ENCODE data around the gene HS3ST2.

HS3ST2 gene

DNA sequence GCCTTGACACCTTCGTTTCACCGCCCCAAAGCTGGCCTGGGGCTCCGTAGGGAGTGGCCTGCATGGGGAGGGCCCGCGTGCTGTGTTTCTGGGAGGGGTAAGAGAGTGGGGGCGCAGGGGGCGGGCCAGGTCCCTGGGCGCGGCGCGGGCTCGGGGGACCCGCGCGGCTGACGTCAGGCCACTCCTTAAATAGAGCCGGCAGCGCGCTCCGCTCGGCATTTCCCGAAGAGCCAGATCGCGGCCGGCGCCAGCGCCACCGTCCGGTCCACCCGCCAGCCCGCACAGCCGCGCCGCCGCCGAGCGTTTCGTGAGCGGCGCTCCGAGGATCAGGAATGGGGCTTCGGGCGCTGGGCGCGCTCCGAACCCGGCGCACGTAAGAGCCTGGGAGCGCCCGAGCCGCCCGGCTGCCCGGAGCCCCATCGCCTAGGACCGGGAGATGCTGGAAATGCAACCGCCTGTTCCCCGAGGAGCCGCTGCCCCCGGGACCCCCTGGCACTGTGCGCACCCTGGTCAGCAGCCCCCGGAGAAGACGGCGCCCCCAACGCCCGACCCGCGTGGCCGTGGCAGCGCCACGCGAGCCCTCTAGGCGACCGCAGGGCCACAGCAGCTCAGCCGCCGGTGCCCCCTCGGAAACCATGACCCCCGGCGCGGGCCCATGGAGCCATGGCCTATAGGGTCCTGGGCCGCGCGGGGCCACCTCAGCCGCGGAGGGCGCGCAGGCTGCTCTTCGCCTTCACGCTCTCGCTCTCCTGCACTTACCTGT, at the start of gene HS3ST2:
Gene HS3ST2, plus strand, starts transcription at position 215 of the 763 bp plus-strand sequence. Its CDS starts 449 bp downstream, at position 664.
- DNase-seq, result peak; percentile 9

DNA sequence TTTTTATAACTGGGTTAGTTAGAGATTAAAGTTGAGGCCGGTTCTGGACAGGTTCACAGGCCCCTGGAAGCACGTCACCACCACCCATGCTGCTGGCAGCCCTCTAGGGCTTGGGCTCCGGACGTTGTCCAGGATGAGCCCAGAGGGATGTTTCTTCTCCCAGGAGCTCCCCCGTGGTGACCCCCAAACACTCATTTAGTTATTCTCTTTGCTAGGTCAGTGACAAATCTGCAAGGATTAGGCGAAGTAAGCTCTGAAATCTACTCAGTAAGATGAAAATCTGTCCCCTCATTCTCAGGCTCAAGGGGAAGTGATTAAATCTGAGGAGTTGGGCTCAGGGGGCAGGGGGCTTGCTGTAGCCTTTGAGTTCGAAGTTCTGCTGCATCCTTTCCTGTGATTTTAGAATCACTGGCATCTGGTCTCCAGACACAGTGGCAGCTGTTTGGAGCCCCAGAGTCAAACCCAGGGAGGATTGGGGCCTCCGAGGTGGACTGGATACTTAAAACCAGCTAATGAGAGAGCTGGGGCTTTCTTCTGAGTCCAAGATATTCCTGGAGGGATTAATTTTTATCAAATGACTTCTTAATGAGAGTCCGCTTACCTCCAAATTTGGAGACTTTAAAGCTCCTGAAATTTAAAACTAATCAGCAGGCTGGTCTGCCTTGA, 49.2 kb upstream of the HS3ST2 start:
- no peak for DNase-seq

DNA sequence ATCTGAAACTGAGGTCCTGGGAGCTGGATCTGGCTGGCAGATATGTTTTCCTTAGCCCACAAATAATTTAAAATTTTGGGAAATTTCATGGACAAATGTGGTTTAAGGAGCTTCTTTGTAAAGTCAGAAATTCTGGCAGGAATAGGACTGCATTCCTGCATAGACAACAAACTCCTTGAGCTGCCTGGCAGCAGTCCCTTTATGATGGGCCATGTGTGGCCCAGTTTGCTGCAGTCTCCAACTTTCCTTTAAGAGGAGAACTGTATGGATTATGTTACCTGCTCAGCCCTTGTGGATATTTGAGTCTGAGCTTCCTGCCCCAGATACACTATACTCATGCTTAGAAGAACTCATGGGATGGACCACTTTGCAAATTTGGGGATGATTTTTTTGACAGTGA, 48.5 kb upstream of the HS3ST2 start:
- no peak for DNase-seq

DNA sequence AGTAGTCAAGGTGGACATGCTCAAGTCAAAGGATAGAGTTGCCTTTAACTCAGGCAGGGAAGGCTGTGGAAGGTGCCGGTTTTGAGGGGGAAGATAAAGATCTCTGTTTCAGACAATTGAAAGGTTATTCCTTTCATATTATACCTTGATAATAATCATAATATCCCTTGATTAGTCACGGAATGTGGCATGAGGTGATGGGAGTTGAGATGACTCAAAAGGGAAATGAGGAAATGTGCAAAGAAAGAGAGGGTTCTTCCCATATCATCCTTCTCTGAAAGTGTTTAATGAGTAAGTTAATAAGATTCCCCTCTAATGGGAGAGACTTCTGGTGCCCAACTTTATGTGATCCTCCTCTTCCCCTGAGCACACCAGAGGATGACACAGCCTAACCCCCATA, 43.1 kb upstream of the HS3ST2 start:
- DNase-seq, result no peak

DNA sequence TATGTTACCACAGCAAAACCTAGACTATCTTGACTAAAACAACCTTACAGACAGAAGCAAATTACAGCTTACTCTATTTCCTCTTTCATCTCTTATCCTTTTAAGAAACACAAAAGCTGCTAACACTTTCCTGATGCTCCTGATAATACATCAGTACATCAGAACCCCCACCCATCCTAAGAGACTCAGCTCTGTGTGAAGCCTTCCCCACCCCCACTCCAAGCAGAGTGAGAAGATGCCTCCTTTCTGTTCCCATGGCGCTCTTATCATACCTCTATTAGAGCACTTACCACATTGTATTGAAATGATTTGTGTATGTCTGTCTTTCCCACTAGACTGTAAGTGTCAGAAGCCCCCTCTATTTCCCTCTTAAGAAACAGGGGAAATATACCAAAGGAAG, 42.4 kb upstream of the HS3ST2 start:
- DNase-seq, result no peak

DNA sequence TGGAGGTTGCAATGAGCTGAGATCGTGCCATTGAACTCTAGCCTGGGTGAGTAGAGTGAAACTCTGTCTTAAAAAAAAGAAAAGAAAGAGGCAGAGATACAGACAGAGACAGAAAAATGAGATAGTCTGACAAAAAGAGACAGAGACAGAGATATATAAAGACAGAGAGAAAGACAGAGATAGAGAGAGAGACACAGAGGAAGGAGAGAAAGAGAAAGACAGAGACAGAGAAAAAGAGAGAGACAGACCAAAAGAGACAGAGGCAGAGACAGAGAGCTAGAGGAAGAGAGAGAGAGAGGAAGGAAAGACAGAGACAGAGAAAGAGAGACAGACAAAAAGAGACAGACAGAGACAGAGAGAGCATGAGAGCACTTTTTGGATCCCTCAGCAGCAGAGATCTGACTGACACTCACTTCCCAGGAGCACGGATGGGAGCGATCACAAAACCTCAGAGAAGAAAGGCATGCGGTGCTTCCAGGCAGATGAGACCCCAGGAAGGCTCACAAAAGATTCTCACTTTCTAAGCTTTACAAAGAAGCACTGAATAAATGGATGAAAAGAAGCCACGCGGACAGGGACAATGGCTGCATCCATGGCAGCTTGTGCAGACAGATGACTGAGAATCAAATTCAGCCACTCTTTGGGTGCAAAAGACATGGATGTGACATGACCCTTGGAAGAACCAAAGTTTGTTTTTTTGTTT, 38.6 kb upstream of the HS3ST2 start:
- no peak for DNase-seq

DNA sequence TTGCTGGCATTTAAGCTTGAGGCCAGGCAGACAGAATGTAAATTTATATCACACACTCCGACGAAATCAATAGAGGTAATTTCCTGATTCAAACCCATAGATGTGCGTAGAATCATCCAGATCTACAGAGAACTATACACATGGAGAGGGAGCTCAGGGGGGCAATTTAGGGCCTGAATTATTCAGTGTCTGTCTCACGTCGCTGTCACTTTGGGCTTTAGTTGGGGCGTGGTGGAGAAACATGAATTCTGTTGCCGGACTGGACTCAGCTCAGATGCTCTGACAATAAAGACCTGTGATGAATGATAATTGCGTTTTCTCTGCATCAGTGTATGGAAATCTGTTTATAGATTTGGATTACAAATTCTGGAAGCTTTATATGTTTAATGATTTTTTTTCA, 32.5 kb upstream of the HS3ST2 start:
- DNase-seq, result no peak

DNA sequence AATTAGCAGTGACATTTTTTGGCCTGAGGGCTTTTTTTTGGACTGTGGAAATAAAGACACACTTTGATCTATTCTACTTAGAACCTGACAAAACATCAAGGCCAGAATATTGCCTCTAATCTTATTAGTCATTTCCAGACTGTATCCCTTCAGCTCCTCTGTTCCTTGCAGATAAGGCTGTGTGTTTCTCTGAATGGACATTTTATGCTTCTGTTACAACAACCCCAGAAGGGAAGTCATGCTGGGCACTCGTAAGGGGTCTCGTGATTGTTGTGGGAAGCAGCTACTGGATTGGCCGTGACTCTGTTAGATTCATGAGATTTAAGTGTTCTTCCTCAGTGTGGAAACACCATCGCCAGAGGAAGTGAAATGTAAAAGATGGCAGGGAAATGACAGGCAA, 31.6 kb upstream of the HS3ST2 start:
- DNase-seq, result no peak

DNA sequence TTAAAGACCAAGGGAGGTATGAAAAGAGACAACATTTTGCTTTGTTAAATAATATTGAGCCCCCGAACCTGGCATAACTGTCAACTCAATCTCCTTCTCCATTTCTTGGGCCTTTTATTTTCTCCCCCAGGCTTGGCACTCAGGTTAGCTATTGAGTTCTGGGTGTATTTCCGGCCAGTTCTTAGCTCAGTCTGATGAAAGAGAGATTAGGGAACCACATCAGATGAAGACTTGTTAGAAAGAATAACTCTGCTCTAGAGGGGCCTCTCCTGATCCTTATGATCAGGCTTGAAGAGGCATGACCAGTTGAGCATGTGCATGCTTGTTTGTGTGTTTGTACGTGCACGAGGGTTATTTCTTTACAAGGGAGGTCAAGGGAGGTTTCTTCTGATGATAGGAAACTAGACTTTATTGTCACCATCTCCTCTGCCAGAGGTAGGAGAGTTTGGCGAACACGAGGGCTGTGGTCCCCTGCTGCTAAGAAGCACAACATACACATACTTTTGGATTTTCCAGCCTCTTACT, 29.2 kb upstream of the HS3ST2 start:
- DNase-seq, result no peak

DNA sequence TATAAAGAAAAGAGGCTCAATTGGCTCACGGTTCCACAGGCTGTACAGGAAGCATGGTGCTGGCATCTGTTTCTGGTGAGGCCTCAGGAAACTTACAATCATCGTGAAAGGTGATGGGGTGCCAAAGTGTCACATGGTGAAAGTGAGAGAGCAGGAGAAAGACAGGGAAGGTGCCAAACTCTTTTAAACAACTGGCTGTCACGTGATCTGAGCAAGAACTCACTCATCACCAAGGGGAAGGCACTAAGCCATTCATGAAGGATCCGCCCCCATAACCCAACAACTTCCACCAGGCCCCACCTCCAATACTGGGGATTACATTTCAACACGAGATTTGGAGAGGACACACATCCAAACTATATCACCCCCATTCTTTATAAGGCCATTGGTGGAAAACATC, 28.4 kb upstream of the HS3ST2 start:
- DNase-seq, result no peak

DNA sequence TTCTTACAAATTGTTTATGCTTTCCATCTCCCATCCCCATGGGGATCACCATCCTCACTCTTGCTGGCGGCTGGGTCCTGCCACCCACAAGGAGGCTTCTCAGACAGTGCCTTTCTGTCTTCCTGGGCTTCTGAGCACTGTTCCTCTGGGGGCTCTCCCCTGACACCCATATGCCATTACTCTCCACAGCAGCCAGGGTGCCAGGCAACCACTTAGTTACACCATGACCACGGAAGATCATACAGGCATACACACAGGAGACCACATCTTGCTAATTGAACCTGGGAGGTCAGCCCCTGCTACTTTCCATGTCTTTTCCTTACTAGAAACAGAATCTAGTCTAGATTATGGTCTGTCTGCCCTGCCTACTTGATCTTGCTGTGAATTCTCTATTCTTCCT, 27.7 kb upstream of the HS3ST2 start:
- DNase-seq, result no peak

DNA sequence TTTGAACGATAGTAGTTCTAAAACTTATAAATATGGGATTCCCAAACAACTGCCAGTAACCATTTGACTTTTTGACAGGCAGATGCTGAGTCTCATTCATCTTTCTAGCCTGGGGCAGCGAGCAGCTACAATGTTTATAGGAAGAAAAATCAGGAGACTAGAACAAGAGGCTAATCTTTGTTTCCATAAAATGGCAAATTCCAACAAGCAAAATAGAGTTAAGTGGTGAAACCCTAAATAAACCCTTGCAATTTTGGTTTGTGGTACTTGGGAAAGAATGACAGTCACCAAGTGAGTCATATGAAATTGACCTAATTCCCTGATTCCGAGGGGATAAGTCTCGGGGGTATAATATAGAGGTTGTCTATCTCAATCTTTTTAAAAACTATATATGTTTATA, 27.3 kb upstream of the HS3ST2 start:
- no peak for DNase-seq

DNA sequence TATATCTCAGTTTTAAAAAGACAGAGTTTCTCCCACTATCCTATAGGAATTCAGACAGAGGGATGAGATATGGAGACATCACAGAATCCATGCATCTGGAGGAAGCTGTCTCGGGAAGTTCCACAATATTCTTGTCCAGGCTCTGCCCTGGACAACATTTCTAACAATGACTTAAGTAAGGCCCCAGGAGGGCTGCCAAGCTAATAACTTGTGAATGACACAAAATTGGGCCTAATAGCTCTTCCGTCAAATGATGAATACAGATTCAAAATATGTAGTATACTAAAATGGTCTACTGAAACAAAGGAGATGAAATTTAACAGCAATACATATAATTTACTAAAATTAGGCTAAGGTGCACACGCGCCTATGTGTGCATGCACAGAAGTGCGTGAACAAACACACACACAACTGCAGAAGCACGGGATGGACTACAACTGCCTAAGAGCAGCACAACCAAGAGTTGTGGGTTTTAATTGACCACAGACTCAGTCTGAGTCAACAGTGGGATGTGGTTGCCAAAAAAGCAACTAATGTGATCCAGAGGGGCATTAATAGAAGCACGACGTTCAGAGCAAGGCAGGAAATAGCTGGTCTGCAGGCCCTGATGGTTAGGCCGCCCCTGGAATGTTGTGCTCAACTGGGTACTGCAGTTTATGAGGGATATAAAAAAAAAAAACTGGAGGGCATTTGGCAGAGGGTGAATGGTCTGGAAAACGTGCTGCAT, 26.3 kb upstream of the HS3ST2 start:
- DNase-seq, result no peak

DNA sequence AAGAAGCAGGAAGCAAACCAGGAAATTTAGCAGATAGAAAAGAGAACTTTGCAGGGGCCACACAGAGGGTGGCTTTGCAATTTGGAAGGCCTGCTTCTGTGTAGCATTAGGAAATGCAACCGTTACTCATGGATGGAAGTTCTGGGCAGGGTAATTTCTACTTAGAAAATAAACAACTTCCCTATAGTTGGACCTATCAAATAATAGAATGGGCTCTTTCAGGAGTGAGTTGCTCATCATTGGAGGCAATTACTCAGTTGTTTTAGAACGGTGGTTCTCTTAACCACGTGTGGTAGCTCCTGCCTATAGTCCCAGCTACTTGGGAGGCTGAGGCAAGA, 25.8 kb upstream of the HS3ST2 start:
- DNase-seq, result no peak

DNA sequence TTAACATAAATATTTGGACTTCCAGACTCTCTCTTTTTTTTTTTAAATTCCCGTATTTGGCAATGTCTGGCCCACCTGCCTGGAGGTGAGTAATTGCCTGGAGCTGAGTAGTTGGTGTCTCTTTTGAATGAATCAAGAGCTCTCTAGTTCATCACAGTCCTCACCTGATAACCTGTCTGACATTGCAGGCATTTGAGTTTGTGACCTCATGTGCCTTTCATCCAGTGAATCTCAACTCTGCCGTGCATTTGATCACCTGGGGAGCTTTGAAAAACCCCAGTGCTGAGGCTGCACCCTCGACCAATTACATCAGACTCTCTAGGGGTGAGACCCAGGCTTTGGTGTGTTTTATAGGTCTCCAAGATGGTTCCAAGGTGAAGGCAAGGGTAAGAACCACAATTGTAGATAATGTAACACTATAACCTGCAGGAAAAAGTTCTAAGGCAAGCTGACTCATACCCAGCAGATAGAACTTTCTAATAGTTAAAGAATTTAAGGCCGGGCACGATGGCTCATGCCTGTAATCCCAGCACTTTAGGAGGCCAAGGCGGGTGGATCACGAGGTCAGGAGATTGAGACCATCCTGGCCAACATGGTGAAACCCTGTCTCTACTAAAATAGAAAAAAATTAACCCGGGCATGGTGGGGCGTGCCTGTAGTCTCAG, 24.5 kb upstream of the HS3ST2 start:
- no peak for DNase-seq

DNA sequence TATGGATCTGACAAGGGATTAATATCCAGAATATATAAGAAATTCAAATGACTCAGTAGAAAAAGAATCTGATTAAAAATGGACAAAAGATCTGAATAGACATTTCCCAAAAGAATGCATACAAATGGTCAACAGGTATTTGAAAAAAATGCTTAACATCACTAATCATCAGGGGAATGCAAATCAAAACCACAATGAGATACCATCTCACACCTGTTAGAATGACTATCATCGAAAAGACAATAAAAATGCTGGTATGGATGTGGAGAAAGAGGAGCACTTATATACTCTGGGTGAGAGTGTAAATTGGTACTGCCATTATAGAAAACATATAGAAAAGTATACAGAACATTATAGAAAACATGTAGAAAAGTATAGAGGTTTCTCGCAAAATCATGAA, 16.4 kb upstream of the HS3ST2 start:
- no peak for DNase-seq

DNA sequence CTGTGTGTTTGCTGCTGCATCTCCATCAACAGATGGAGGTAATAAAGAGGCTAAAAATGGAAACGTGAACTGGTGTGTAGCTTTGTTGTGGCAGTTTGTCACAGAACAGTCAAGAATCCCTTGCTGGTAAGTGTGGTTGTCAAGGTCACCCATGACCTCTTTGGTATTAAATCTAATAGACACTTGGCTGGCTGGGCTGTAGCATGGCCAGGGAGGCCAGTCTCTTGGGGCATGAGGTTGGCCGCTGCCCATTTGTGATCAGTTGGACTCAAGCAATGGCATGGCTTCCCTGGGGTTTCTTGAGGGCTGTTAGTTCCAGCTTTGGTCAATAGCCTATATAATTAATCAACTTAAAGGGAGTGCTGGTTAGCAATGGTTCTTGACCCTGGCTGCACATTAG, 14.8 kb upstream of the HS3ST2 start:
- DNase-seq, result no peak

DNA sequence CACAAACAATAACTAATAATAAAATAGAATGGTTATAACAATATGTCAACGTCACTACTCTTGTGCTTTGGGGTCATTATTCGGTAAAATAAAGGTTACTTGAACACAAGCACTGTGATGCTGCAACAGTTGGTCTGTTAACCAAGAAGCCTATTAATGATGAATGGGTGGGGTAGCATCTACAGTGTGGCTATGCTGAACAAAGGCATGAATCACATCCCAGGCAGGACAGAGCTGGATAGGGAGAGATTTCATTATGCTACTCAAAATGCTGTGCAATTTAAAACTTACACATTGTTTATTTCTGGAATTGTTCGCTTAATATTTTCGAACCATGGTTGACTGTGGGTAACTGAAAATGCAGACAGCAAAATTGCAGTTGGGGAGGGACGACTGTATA, 9.1 kb upstream of the HS3ST2 start:
- no peak for DNase-seq

DNA sequence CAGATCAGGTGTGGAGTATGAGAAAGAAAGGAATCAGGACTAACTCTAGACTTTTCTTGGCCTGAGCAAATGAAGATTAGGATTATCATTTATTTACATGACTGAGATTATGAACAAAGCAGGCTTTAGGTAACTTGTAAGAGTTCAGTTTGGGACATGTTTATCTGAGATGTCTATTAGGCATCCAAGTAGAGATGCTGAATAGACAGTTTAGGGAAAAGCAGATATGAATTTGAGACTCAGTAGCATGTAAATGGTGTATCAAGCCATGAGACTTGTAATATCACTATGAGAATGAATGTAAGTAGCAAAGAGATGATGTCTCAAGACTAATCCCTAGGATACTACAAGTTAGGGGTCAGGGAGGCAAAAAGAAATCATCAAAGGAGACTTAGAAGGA, 8.6 kb upstream of the HS3ST2 start:
- DNase-seq, result no peak

DNA sequence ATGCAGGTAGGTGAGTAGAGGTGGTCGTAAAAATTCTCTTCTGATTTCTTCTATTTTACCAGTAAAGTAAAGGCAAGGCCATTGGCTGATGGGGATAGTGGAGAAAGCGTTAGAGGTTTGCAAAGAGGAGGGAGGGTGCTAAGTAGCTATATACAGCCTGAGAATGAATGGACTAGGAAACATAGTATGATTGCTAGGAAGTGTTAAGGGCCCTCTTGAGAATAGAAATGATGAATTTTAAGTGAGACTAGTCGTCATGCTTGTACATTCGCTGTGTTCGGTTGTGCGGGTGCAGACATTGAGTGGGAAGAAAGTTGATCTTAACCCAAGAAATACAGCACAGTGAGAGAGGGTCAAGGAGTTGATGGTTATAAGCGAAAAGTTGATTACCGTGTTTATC, 7.2 kb upstream of the HS3ST2 start:
- DNase-seq, result no peak

DNA sequence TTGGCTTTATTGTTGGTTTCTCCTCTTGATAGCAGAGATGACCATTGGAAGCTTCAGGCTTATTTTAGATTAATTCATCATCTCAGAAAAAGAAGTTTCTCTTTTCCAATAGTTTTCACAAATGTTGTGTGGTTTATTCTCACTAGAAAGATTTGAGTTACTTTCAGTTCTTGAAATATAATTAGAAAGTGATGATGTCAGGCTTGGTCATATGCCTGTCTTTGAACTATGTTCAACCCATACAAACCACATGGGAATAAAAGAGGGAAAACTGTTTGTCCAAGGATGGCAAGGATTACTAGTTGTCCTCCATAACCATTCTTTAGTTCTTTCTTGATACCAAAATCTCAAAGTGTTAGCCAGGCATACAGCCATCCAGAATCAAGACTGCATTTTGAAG, 3.7 kb upstream of the HS3ST2 start:
- no peak for DNase-seq

DNA sequence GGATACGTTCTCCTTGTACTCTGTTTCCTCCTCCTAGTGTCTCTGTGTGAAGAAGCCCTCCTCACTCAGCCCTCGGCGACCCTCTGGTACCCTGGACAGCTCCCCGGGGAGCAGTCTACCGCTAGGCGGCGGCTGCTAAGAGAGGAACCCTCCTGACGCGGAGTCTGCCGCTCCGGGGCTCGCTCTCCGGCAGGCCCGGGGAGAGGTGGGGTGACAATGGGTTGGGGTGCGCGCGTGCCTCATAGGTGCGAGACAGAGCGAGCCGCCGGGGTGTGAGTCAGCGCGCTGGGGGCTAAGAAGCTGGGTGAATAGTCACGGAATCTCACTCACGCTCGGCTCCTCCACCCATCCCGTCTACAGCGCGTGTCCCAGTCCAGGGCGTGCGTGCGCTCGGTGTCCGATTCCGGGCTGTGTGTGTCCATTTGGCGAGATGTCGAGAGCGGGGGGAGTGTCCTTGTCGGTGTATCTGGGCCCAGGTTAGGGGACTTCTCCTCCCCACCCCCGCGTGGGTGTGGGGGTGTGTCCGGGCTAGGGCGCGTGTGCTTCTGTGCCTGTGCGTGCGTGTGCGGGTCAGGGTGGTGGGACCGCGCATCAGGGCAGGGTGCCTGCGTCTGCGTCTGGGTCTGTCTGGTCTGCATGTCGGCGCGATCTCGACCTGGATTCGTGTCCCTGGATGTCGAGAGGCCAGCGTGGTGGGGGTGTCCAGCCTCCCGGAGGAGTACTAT, 577 bp upstream of the HS3ST2 start:
- no peak for DNase-seq

Data from NCI-H2171 (cell line).